Measurements from ENCODE around the gene JPT1.

DNA sequence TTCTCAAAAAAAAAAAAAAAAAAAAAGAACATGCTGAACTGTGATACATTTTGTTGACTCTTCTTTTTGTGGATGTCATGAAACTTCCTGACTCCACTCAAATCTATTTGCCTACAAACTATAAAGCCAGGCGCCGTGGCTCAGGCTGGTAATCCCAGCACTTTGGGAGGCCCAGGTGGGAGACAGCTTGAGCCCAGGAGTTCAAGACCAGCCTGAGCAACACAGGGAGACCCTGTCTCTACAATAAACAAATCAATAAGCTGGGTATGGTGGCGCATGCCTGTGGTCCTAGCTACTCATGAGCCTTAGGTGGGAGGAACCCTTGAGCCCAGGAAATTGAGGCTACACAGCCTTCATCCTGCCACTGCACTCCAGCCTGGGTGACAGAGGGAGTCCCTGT is 21.3 kb downstream of the JPT1 start:
- TF ChIP-seq, protein P1, sequence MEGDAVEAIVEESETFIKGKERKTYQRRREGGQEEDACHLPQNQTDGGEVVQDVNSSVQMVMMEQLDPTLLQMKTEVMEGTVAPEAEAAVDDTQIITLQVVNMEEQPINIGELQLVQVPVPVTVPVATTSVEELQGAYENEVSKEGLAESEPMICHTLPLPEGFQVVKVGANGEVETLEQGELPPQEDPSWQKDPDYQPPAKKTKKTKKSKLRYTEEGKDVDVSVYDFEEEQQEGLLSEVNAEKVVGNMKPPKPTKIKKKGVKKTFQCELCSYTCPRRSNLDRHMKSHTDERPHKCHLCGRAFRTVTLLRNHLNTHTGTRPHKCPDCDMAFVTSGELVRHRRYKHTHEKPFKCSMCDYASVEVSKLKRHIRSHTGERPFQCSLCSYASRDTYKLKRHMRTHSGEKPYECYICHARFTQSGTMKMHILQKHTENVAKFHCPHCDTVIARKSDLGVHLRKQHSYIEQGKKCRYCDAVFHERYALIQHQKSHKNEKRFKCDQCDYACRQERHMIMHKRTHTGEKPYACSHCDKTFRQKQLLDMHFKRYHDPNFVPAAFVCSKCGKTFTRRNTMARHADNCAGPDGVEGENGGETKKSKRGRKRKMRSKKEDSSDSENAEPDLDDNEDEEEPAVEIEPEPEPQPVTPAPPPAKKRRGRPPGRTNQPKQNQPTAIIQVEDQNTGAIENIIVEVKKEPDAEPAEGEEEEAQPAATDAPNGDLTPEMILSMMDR (IDR thresholded peaks at IDR 0.05; ENCODE audit: insufficient read depth, low read length): no peak
- TF ChIP-seq GABPA (IDR thresholded peaks at IDR 0.05; ENCODE audit: low read depth): no peak
- no peak for TF ChIP-seq SPI1 (IDR thresholded peaks at IDR 0.05; ENCODE audit: borderline replicate concordance, low read depth)
- TF ChIP-seq, protein P2, sequence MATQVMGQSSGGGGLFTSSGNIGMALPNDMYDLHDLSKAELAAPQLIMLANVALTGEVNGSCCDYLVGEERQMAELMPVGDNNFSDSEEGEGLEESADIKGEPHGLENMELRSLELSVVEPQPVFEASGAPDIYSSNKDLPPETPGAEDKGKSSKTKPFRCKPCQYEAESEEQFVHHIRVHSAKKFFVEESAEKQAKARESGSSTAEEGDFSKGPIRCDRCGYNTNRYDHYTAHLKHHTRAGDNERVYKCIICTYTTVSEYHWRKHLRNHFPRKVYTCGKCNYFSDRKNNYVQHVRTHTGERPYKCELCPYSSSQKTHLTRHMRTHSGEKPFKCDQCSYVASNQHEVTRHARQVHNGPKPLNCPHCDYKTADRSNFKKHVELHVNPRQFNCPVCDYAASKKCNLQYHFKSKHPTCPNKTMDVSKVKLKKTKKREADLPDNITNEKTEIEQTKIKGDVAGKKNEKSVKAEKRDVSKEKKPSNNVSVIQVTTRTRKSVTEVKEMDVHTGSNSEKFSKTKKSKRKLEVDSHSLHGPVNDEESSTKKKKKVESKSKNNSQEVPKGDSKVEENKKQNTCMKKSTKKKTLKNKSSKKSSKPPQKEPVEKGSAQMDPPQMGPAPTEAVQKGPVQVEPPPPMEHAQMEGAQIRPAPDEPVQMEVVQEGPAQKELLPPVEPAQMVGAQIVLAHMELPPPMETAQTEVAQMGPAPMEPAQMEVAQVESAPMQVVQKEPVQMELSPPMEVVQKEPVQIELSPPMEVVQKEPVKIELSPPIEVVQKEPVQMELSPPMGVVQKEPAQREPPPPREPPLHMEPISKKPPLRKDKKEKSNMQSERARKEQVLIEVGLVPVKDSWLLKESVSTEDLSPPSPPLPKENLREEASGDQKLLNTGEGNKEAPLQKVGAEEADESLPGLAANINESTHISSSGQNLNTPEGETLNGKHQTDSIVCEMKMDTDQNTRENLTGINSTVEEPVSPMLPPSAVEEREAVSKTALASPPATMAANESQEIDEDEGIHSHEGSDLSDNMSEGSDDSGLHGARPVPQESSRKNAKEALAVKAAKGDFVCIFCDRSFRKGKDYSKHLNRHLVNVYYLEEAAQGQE (IDR thresholded peaks at IDR 0.05; ENCODE audit: insufficient replicate concordance, low read depth): no peak
